HG02884 (cell line): ENCODE results near the gene GSPT2.
"Not testable (repeated sequence)": the region's sequence is repeated elsewhere in the genome, so short reads cannot be mapped to it uniquely, and the experiment has no call there.

Experiments
- ATAC-seq: cut with Tn5 transposase; IDR thresholded peaks from one replicate; pipeline ENCODE4 v1.9.1; 2021; ENCODE audit warnings: mild to moderate bottlenecking, moderate library complexity; ENCODE audit not compliant: unreplicated experiment

Gene GSPT2

DNA sequence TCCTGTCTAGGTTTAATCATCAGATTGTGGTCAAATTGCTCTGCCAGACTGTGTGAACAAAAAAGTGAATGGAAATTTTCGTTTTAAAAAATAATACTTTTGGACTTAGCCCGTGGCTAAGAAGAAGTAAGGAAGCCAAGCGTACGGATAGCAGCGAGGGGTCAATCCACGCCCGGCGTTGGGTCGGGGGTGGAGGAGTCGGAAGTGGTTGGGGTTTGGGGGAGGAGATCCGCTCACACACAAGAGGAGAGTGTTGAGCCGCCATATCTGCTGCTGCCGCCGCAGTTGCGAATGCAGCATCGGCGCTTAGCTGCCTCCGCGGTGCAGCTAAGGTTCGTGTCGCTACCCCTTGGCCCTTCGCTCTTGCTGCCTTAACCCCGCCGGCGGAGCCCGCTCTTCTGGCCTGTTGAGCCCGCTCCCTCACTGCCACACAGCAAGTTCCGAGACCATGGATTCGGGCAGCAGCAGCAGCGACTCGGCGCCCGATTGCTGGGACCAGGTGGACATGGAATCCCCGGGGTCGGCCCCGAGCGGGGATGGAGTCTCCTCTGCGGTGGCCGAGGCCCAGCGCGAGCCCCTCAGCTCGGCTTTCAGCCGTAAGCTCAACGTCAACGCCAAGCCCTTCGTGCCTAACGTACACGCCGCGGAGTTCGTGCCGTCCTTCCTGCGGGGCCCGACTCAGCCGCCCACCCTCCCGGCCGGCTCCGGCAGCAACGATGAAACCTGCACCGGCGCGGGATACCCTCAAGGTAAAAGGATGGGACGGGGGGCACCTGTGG, at the start of gene GSPT2:
Gene GSPT2 (plus strand): TSS at position 264 of the 779 bp plus-strand sequence. CDS start 185 bp downstream, at position 449.
- ATAC-seq: peak; percentile 92

DNA sequence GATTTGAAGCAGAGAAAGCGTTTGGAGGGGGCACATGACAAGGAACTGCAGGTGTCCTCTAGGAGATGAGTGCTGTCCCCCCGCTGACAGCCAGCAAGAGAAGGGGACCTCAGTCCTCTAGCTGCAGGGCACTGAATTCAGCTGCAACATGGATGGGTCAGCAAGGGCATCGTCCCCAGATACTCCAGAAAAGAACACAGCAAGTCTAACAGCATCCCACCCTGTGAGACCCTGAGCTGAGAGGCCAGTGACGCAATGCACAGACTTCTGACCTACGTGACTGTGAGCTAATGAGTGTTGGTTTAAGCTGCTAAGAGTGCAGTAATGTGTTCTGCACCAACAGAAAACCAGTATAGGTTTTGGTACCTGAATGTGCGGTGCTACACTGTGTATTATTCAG, 49.0 kb upstream of the GSPT2 start:
- no peak for ATAC-seq

DNA sequence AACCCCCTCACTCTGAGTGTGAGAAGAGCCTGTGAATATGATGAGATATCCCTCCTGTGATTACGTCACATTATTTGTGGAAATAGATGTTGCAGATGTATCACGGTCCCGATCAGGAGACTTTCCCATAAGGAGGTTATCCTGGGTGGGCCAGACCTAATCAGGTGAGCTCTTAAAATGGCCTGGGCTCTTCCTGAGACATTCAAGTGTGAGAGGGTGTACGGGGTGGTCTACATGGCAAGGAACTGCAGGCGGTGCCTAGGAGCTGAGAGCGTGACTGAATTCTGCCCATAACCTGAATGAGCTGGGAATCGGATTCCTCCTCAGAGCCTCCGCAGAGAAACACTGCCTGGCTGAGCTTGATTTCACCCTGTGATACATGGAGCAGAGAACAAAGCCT, 45.8 kb upstream of the GSPT2 start:
- ATAC-seq: no peak

DNA sequence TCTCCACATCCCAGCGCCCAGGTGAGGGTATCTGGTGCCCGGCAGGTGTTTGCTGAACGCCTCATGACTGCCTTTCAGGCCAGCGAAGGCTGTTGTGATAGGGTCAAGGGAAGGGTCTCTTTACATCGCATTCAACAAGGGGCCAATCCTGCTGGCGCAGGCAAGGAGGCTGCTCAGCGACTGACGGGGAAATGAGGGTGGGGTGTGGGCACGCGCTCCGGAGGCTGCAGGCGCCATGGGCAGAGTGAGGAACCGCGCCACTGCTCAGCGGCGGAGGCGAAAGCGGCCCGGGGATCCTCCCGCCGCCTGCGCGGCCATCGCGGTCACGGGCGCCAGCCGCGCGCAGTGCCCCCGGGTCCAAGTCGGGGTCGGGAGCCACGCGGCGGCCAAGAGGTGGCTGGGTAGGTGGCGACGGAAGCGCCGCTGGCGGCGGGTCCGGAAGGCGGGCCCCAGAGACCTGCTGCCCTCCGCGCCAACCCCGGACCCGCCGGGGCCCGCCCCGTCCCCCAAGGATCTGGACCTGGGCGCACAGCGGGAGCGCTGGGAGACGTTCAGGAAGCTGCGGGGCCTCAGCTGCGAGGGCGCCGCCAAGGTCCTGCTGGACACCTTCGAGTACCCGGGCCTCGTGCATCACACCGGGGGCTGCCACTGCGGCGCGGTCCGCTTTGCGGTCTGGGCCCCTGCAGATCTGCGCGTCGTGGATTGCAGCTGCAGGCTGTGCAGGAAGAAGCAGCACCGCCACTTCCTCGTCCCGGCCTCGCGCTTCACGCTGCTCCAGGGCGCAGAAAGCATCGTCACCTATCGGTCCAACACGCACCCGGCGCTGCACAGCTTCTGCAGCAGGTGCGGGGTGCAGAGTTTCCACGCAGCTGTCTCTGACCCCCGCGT, 32.7 kb upstream of the GSPT2 start, which contains the start of gene CENPVL1:
Gene CENPVL1 (plus strand): TSS at position 236 of the 888 bp plus-strand sequence. CDS start 0 bp downstream, at position 236.
- not testable (repeated sequence) for ATAC-seq

DNA sequence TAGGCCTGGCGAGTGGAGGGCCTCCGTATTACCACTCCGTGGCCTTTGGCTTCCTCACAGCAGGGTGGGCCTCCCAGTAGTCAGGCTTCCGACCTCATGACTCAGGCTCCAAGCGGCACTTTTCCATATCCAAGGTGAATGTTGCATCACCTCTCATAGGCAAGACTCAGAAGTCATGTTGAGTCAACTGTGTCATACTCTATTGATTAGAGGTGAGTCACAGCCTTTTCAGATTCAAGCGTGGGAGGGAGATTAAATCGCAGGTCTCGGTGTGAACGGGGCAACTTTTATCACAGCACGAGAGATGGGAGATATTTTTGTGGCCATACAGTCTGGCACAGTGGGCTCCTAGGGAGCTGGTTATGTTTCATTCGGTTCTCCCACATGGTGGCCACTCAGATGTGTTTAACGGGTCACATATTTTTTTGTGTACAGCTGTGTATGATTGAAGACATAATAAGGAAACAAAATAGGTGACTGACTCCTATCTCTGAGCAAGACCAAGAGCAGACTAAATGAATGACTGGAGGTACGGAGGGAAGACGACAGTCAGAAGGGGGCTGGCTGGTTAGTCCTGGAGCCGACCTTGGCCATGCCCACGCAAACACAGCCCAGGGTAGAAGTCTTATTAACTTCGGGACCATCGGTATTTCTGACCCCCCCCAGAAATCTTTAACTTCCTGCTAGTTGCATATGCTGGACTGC, 30.1 kb upstream of the GSPT2 start:
- not testable (repeated sequence) for ATAC-seq

DNA sequence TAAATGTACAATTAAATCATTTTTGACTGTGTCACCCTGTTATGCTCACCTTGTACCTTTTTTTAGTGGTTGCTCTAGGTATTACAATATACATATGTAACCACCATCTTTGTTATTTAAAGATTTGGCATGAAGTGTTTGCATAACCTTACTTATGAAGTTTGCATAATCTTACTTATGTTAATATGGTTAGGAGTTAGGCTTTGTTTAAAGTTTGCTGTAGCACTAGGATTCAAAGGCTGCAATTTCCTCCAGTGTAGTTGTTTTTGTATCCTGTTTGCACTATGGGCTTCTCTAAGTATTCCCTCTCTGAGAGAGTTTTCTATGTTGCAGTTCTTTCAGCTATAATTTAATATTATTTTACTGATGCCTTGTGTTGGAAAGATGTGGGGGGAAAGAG, 15.0 kb upstream of the GSPT2 start:
- no peak for ATAC-seq

DNA sequence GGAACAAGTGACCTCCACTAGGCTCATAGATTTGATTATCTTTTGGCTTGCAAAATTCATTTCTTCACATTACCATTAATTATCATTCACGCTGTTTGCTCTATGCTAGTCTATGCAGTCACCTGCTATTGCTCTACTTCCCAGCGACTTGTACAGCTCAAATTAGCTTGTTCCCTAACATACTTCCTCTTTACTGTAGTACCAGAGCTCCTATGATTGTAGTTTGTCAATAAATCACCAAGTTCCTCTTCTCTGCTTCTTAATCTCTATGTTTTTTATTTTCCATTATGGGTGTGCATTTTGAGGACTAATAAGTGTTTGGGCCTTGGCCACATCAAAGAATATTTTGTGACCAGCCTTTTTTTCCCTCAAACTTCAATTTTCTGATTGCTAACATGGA, 6.2 kb upstream of the GSPT2 start:
- ATAC-seq: no peak

DNA sequence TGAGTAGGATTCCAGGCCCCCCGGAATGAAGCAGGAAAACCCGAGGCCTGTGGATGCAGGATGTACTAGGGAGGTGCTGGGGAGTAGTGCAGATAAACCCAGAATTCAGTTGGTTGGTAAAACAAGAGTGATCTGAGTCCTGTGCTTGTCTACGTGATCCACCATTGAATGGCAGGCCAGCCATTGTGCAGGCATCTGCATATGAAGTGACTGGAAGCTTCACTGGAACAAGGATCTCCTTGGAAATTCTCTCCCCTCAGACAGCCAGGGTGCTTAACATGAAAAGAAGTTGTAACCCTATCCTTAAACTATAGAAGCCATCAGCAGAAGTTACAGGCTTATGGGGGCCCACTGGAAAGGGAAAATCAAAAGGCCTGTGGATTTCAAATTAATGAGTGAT, 656 bp upstream of the GSPT2 start:
- ATAC-seq: no peak

DNA sequence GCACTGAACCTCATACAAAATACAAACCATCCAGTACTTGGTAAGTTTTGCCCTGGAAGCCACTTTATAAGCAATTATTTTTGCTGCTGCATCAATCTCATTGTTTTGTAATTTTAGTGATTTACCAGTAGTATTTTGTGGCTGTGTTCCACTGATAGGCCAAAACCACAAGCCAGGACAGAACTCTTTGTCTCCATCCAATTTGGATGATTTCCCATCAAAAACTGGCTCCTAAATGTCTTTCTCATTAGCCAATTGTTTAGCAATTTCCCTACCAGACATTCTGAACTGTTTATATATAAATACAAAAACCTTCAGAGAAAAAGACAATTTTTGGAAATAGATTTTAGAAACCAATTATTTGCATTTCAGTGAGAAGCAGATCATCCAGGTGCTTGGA, 4.4 kb downstream of the GSPT2 start:
- no peak for ATAC-seq

DNA sequence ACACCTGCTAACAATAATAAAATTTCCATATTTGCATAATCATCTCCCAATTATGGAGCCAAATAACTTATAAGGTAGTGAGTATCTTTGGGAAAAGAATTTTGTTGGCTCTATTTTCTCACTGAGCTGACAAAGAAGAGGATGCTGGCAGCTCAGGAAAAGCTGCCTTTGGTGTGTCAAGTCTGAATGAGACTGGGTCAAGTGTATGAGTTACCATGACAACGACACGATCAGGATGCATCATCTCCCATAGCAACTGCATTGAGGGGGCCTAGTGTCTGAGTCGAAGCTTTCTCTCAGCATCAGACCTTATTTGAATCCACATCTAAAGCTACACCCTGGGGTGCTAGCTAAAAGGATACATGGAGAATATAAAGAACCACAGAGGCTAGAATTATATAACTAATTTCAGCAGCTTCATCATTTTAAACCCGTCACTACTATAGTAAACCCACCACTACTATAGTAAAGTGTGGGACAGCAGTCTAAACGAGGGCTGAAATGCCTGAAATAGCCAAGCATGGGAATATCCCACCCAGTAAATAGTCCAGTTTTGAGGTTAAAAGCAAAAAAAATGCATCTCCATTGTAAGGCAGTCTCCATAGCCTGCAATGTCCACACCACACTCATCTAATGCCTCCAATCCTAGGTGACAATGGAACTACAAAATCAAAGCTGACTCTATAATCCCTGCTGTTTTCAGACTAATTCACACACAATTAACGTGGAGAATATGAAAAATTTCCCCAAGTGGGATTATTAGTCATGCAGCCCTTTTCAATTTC, 16.0 kb downstream of the GSPT2 start:
- no peak for ATAC-seq

DNA sequence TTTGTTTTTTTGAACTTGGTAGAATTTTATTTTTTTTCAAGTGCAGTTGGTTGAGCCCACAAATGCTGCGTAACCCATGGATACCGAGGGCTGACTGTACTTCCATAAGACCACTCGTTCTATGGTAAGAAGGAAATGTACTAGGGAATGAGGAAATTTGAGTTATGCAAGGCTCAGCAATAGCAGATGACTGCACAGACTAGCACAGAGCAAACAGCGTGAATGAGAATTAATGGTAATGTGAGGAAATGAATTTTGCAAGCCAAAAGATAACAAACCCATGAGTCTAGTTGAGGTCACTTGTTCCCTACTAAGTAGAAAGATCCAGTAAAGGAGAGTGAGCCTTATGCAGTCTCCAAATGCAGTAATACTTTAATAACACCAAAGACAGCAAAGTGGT, 17.4 kb downstream of the GSPT2 start:
- ATAC-seq: no peak

DNA sequence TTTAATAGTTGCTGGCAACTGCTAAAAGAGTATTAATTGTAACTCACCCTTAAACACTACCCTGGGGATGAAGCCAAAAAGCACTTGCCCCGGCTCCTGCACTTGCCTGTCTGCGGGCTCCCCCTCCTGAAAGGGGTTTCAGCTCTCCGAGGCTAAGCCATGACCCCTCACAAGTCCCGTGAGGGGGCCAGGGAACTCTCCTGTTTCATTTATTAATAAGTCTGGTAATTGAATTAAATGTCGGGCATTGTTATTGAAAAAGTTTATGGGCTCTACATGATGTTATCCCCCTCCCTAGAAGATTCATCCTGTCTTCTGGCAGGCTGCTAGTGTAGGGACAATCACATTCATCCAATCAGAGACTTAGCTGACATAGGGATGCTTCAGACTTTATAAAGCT, 23.3 kb downstream of the GSPT2 start:
- no peak for ATAC-seq

DNA sequence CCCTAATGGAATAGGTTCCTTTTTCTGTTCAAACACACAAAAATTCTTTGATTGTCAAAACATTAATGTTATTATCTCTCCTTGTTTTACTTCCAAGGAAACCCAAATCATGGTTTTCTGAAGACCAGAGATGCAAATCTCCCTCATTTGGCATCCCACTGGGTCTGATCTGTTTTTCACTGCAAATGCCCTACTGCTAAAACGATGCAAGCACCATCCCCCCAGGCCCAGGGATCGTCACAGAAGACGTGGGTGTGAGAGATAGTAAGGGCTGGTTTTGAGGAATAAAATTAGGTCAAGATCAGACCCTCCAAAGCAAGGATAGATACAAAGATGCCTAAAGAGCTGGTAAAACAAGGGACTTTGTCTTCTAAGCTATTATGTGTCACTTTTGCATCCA, 33.6 kb downstream of the GSPT2 start:
- no peak for ATAC-seq

DNA sequence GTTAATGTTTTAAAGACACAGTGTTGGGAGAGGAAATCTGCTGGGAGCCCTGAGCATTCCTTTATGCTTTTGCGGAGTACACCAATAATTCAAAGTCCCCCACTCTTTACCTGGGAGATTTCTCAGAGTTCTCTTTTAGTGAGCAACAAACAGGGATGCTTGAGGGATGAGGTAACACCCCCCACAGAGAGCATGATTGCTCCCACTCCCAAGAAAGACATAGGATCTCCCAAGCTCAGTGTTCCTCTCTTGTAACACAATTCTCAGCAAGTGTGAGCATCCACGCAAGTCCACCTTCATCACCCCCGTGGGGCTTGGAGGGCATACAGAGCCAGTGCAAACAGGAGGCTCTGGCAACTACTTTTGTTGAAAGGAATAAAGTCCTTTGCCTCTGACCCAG, 36.1 kb downstream of the GSPT2 start:
- no peak for ATAC-seq

DNA sequence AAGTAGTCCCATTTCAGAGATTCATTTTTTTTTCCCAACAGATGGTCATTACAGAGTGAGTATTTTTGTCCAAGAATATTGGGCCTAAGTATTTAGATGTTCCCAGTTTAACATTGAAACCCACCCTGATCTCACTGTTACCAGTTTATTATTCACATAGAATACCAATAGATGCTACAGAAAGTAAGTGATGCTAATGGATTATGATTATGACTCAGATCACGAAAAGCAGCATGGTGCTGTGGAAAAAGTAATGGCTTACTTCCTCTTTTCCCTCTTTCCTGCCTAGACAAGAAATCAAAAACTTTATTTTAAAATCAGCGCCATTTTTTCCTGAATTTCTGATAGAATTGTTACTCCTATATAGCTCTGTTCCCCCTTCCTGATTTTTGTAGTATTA, 51.9 kb downstream of the GSPT2 start:
- ATAC-seq: no peak
